Esophagus squamous epithelium (tissue), 4 donors: Measurements from ENCODE around the gene TBC1D10A.

Experiments used
- CTCF ChIP-seq, 6 experiments: fragments of 450-650 bp in 4 of 6; fragments of 200-600 bp in 2 of 6; sonication (generic) in 2 of 6; IDR thresholded peaks; one replicate each; pipeline ENCODE4 v1.5.1; 2016 to 2019; ENCODE audit warnings: antibody characterized with exemption in 6 of 6, mild to moderate bottlenecking in 4 of 6, moderate library complexity in 4 of 6
- POLR2A ChIP-seq, 4 donors: fragments of 450-650 bp; IDR thresholded peaks; one replicate each; pipeline ENCODE4 v1.6.1; 2017; ENCODE audit warnings: antibody characterized with exemption in 4 of 4, mild to moderate bottlenecking in 4 of 4, moderate library complexity in 3 of 4

GRCh38 chr22:30325065-30325720 is 1.5 kb downstream of the TBC1D10A start:
- TF ChIP-seq CTCF (IDR thresholded peaks at IDR 0.05): no peak
- peak in 1 of 4 donors; percentile 32 for TF ChIP-seq POLR2A (IDR thresholded peaks at IDR 0.05)
